Osteocyte (in vitro differentiated cells): ENCODE measurements around the gene FAM83F. TPM values are rescaled to one million over a fixed set of nuclear protein-coding genes. Genes with fewer than 3 reads are reported as not detected.
"Not testable (repeated sequence)": the region's sequence is repeated elsewhere in the genome, so short reads cannot be mapped to it uniquely, and the experiment has no call there.

Source experiments
- DNase-seq: peaks from one replicate; pipeline ENCODE4 v3.0.0; 2021; ENCODE audit warnings: mixed read lengths; ENCODE audit not compliant: unreplicated experiment; ENCODE audit errors: extremely low spot score
- H3K27ac Mint-ChIP-seq: one replicate; pipeline ENCODE4 v1.8.0; 2021; ENCODE audit warnings: mild to moderate bottlenecking, mixed read lengths; ENCODE audit not compliant: unreplicated experiment
- H3K27me3 Mint-ChIP-seq: one replicate; pipeline ENCODE4 v1.8.0; 2021; ENCODE audit warnings: mixed read lengths; ENCODE audit not compliant: unreplicated experiment
- H3K36me3 Mint-ChIP-seq: one replicate; pipeline ENCODE4 v1.8.0; 2021; ENCODE audit warnings: mixed read lengths; ENCODE audit not compliant: unreplicated experiment
- H3K4me1 Mint-ChIP-seq: one replicate; pipeline ENCODE4 v1.8.0; 2021; ENCODE audit warnings: mixed read lengths; ENCODE audit not compliant: unreplicated experiment
- H3K4me3 Mint-ChIP-seq: one replicate; pipeline ENCODE4 v1.8.0; 2021; ENCODE audit warnings: mild to moderate bottlenecking, moderate library complexity, mixed read lengths; ENCODE audit not compliant: unreplicated experiment
- H3K9me3 Mint-ChIP-seq: one replicate; pipeline ENCODE4 v1.8.0; 2021; ENCODE audit warnings: mixed read lengths; ENCODE audit not compliant: unreplicated experiment
- total RNA-seq: library from RNA; stranded (reverse); gene quantifications from 2 replicates; pipeline ENCODE4 v1.2.1, GENCODE V29; 2021
- TF ChIP-seq, protein P1 (sequence below): fragments of 200-600 bp; sonication (generic); IDR thresholded peaks from 2 replicates; pipeline ENCODE4 v1.5.0; 2021; ENCODE audit warnings: antibody characterized with exemption, mild to moderate bottlenecking, moderate library complexity

FAM83F gene
- total RNA-seq, 1 donor from 2014 or later, result not detected

DNA sequence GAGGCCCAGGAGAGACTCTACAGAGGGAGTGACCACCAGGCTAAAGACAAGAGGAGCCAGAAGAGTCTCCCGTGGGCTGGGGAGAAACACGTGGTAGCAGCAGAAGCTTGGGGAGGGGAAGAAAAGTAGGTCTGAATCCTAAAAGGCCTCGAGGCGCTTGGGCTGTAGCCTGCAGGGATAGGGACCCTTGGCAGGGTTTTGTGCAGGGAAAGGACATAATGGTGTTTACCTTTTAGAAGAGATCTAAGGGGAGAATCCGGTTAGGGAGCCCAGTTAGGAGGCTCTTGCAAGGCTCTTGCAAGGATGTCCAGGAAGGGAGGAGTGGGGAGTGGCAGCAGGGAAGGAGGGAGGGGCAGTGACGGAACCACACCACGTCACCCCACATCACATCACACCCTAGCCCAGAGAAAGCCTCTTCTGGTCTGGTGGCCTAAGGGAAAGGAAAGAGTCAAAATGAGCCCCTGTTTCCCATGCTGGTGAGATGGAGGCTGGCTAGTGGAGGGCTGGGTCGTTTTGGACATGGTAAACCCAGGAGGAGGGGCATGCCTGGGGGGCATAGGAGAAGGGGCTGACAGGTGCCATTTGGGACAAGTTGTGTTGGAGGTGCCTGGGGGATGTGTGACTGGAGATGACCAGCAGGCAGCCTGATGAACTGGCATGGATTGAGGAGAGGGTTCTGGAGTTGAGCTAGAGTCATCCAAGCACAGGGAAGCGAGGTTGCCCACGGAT lies 6.2 kb upstream of the FAM83F start:
- no peaks in the 10 kb centered on the region for H3K9me3 Mint-ChIP-seq
- DNase-seq, result no peak
- H3K4me3 Mint-ChIP-seq, result no peak overlapping the region
- H3K27ac Mint-ChIP-seq, result no peak overlapping the region
- H3K27me3 Mint-ChIP-seq, result peaks cover 31% of the 10 kb centered on the region
- no peaks in the 10 kb centered on the region for H3K36me3 Mint-ChIP-seq
- TF ChIP-seq, protein P1, sequence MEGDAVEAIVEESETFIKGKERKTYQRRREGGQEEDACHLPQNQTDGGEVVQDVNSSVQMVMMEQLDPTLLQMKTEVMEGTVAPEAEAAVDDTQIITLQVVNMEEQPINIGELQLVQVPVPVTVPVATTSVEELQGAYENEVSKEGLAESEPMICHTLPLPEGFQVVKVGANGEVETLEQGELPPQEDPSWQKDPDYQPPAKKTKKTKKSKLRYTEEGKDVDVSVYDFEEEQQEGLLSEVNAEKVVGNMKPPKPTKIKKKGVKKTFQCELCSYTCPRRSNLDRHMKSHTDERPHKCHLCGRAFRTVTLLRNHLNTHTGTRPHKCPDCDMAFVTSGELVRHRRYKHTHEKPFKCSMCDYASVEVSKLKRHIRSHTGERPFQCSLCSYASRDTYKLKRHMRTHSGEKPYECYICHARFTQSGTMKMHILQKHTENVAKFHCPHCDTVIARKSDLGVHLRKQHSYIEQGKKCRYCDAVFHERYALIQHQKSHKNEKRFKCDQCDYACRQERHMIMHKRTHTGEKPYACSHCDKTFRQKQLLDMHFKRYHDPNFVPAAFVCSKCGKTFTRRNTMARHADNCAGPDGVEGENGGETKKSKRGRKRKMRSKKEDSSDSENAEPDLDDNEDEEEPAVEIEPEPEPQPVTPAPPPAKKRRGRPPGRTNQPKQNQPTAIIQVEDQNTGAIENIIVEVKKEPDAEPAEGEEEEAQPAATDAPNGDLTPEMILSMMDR, result no peak
- H3K4me1 Mint-ChIP-seq, result no peaks in the 10 kb centered on the region

DNA sequence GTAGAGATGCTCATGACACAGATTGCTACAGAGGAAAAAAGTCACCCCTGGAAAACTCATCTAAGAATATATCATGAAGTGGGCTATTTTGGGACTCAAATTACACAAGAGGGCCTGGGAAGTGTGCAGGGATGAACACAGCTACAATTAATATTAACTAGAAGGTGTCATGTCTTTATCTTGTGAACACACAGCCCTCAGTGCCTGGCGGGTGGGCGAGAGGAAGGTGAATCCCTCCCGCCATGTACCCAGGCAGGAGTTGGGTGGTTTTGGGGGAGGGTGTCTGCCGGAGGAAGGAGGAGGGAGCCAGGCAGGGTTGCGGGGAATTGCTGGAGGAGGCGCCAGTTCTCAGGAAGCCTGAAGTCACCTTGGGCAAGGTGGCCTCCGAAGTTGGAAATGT lies 5.1 kb upstream of the FAM83F start:
- no peak overlapping the region for H3K27ac Mint-ChIP-seq
- peaks cover 24% of the 10 kb centered on the region for H3K27me3 Mint-ChIP-seq
- H3K9me3 Mint-ChIP-seq, result no peaks in the 10 kb centered on the region
- DNase-seq, result no peak
- H3K4me3 Mint-ChIP-seq, result no peak overlapping the region
- no peaks in the 10 kb centered on the region for H3K4me1 Mint-ChIP-seq
- TF ChIP-seq, protein P1, result no peak
- no peaks in the 10 kb centered on the region for H3K36me3 Mint-ChIP-seq

DNA sequence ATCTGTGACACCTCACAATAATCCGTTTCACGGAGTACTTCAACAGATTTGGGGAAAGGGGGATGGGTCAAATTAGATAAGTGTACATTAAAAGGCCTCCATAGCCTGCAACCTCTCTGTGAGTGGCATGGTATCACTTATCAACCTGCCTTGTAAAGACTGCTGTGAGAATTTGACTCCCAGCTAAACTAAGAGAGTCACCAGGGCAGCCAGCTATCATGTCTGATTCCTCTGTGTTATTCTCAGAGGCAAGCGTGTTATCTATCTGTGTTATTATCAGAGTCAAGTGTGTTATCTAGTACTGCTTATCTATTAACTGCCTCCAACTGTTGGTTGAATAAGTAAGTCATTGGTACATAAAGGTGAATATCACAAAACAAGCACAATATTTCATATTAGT lies 4.1 kb upstream of the FAM83F start:
- Mint-ChIP-seq H3K27ac (no peak overlapping the region), H3K27me3 (peaks cover 24% of the 10 kb centered on the region), H3K4me3 (no peak overlapping the region), H3K36me3 (no peaks in the 10 kb centered on the region), H3K9me3 (no peaks in the 10 kb centered on the region), H3K4me1 (no peaks in the 10 kb centered on the region)
- TF ChIP-seq, protein P1, result no peak
- DNase-seq, result no peak

DNA sequence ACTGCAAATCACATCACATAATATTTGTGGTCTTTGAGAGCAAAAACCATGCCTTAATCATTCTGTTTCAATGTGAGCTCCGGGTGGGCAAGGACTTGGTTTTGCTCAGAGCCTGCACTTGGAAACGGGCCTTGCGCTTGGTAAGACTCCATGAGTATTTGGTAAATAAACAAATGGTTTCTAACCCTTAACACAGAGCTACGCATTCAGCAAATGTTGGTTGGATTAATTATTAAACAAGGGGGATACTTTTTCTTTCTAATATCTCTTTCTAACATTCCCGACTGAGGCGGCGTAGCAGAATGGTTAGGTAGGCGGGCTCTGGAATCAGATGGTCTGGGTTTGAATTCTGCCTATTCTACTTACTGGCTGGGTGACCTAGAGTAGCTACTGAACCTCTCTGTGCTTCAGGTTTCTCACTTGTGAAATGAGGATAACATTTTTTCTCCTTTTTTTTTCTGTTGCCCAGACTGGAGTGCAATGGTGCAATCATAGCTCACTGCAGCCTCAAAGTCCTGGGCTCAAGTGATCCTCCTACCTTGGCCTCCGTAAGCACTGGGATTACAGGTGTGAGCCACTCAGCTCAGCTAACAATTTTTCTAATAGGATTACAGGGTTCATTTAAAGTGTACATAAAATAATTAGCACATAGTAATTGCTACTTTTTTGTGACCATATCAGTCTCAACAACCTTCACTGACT lies 3.4 kb upstream of the FAM83F start:
- TF ChIP-seq, protein P1, result no peak
- Mint-ChIP-seq H3K27ac (no peak overlapping the region), H3K9me3 (no peaks in the 10 kb centered on the region), H3K4me1 (no peaks in the 10 kb centered on the region), H3K36me3 (no peaks in the 10 kb centered on the region), H3K27me3 (peaks cover 19% of the 10 kb centered on the region), H3K4me3 (no peak overlapping the region)
- no peak for DNase-seq

DNA sequence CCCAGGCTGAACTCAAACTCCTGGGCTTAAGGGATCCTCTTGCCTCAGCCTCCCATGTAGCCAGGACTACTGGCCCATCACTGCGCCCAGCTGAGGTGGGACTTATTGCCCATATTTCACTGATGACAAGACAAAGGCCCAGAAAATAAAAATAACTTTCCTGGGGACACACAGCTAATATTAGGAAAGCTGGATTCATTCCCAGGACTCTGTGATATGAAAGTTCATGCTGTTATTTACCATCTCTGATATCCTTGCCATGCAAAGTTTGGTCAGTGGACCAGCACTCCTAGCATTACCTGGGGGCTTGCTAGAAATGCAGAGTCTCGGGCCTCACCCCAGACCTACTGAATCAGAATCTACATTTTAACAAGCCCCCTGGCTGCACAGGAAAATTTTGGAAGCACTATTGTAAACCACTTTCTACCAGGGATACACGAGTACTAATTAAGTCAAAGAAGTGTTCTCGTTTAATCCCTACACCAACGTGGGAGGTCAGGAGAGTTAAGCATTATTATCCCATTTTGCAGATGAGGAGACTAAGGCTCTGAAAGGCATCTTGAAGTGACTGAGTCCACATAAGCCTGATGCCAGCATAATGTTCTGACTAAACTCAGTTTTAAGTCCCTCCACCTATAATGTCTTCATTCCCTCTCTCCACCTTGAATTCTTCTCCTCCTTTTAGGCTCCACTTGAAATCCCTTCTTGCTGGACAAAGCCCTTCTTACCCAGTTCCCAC lies 2.5 kb upstream of the FAM83F start:
- no peak overlapping the region for H3K27ac Mint-ChIP-seq
- H3K4me3 Mint-ChIP-seq, result no peak overlapping the region
- H3K9me3 Mint-ChIP-seq, result no peaks in the 10 kb centered on the region
- H3K27me3 Mint-ChIP-seq, result peaks cover 22% of the 10 kb centered on the region
- H3K4me1 Mint-ChIP-seq, result peaks cover 3% of the 10 kb centered on the region
- TF ChIP-seq, protein P1, result no peak
- H3K36me3 Mint-ChIP-seq, result no peaks in the 10 kb centered on the region
- no peak for DNase-seq

DNA sequence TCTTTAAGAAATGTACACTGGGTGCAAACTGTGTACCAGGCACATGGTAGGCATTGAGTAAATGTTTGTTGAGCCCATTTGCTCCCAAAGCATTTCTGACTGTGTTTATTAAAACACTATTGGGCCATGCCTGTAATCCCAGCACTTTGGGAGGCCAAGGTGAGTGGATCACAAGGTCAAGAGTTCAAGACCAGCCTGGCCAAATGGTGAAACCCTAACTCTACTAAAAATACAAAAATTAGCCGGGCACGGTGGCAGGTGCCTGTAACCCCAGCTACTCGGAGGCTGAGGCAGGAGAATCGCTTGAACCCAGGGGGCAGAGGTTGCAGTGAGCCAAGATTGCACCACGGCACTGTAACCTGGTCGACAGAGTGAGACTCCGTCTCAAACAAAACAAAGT lies 1.9 kb upstream of the FAM83F start:
- H3K27me3 Mint-ChIP-seq, result peaks cover 25% of the 10 kb centered on the region
- H3K27ac Mint-ChIP-seq, H3K4me3 Mint-ChIP-seq, H3K9me3 Mint-ChIP-seq, DNase-seq, H3K4me1 Mint-ChIP-seq, H3K36me3 Mint-ChIP-seq: not testable (repeated sequence)
